Caco-2 (cell line): Measurements from ENCODE around the gene SIRT3. TPM values are rescaled to one million over a fixed set of nuclear protein-coding genes. Genes with fewer than 3 reads are reported as not detected.
"Not testable (repeated sequence)": the region's sequence is repeated elsewhere in the genome, so short reads cannot be mapped to it uniquely, and the experiment has no call there.

Source experiments
- BruUV-seq: library from RNA; stranded (reverse); fragments of 400-500 nt; replicated peaks from 2 replicates; lab custom pipeline; 2021; lab: Mats Ljungman, UMichigan
- CTCF ChIA-PET: fragments of 300-600 bp; sonication (Branson Sonifier 250); formaldehyde crosslinking; loops from one replicate; lab custom pipeline; 2022; ENCODE audit warnings: antibody characterized with exemption; lab: Charles Lee
- POLR2A ChIA-PET: fragments of 300-600 bp; sonication (Branson Sonifier 250); formaldehyde crosslinking; loops from one replicate; lab custom pipeline; 2022; ENCODE audit warnings: antibody characterized with exemption; lab: Charles Lee
- DNase-seq, 2 experiments: peaks; one replicate each; pipeline versions ENCODE4 v3.0.0 to v3.0.0-alpha.2; 2020 to 2022
- H3K27me3 ChIP-seq: replicated peaks from 2 replicates; pipeline ENCODE4 v1.6.0; 2011; ENCODE audit warnings: low read length; ENCODE audit not compliant: control insufficient read depth, insufficient read depth
- H3K36me3 ChIP-seq: 2 replicates; pipeline ENCODE4 v1.5.1; 2011; ENCODE audit warnings: low read length; ENCODE audit not compliant: control insufficient read depth, insufficient read depth
- H3K4me1 ChIP-seq: fragments of 250-450 bp; sonication (Bioruptor Pico); 2 replicates; pipeline ENCODE4 v1.5.1; 2020; ENCODE audit warnings: mild to moderate bottlenecking
- H3K4me3 ChIP-seq: 2 replicates; pipeline ENCODE4 v1.5.1; 2011; ENCODE audit warnings: low read depth, mild to moderate bottlenecking, control low read depth, low read length
- H3K9me3 ChIP-seq: fragments of 250-450 bp; sonication (Bioruptor Pico); 2 replicates; pipeline ENCODE4 v1.5.1; 2020; ENCODE audit warnings: mild to moderate bottlenecking, moderate library complexity
- H3K27ac Mint-ChIP-seq: one replicate; pipeline ENCODE4 v1.8.0; 2022; ENCODE audit warnings: mixed read lengths; ENCODE audit not compliant: unreplicated experiment
- H3K27me3 Mint-ChIP-seq: one replicate; pipeline ENCODE4 v1.8.0; 2022; ENCODE audit warnings: mixed read lengths; ENCODE audit not compliant: insufficient read depth, unreplicated experiment
- H3K36me3 Mint-ChIP-seq: one replicate; pipeline ENCODE4 v1.8.0; 2022; ENCODE audit warnings: mild to moderate bottlenecking, mixed read lengths; ENCODE audit not compliant: insufficient read depth, unreplicated experiment
- H3K4me1 Mint-ChIP-seq: one replicate; pipeline ENCODE4 v1.8.0; 2022; ENCODE audit warnings: low read depth, mixed read lengths; ENCODE audit not compliant: unreplicated experiment
- H3K4me3 Mint-ChIP-seq: one replicate; pipeline ENCODE4 v1.8.0; 2022; ENCODE audit warnings: mild to moderate bottlenecking, moderate library complexity, mixed read lengths; ENCODE audit not compliant: unreplicated experiment
- H3K9me3 Mint-ChIP-seq: one replicate; pipeline ENCODE4 v1.8.0; 2022; ENCODE audit warnings: mixed read lengths; ENCODE audit not compliant: unreplicated experiment
- intact Hi-C: fragments of 100-400 bp; cut with micrococcal nuclease; formaldehyde crosslinking; loops from one replicate; pipeline ENCODE4 v1.10.0; 2022; ENCODE audit not compliant: unreplicated experiment
- total RNA-seq: library from RNA; stranded (reverse); gene quantifications from 2 replicates; pipeline ENCODE4 v1.2.3, GENCODE V29; 2022
- TF ChIP-seq, protein P1 (sequence below), 2 experiments: fragments of 200-600 bp in 1 of 2; IDR thresholded peaks; 1 replicate in 1 of 2; 2 replicates in 1 of 2; pipeline versions ENCODE4 v1.5.1 to v1.8.0; 2011 to 2022; ENCODE audit warnings: antibody characterized with exemption in 1 of 2, control low read depth in 1 of 2, inconsistent platforms in 1 of 2, low read depth in 1 of 2, low read length in 1 of 2, mild to moderate bottlenecking in 1 of 2, moderate library complexity in 1 of 2; ENCODE audit not compliant: insufficient read depth in 1 of 2, severe bottlenecking in 1 of 2, unreplicated experiment in 1 of 2

SIRT3 gene
- total RNA-seq, 1 experiment from 2014 or later = 24.6 TPM

DNA sequence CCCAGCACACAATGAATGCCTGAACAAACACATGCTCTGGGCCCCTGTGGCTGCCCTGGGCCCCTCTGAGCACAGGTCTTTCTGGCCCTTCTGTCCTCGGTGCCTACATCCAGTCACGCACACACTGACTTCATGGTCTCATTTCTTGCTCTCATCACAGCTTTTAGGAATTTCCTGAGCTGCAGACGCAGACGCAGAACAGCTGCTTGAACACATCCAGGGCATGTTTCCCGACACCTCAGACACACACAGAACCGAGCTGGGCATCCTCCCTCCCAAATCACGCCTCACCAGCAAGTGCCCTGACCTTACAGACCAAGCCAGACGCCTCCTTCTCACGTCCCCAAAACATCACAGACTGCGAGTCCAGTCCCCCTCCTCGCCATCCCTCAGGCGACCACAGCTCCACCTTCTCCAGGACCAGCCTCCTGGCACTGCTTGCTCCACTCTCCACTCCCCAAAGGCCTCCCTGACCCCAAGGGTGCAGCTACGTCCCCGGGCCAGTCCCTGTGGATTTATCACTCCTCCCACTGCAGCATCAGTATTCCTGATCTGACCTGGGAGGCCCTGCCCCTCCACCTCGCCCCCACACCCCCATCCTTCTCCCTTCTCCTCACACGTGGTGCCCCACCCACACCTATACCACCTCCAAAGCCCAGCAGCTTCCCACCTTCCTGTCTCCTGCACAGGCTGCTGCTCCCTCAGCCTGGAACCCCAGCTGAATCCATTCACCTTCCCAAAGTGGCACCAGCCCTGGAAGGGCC, 12.9 kb downstream of the SIRT3 start:
- ChIA-PET CTCF (no interaction called here), POLR2A (no interaction called here)
- H3K27ac Mint-ChIP-seq = no peak overlapping the region
- Histone ChIP-seq H3K36me3 (no peaks in the 10 kb centered on the region), H3K9me3 (no peaks in the 10 kb centered on the region), H3K27me3 (no peaks in the 10 kb centered on the region), H3K4me3 (no peak overlapping the region), H3K4me1 (no peaks in the 10 kb centered on the region)
- BruUV-seq = no TSS peak
- H3K9me3 Mint-ChIP-seq = no peaks in the 10 kb centered on the region
- peaks cover 6% of the 10 kb centered on the region for H3K36me3 Mint-ChIP-seq
- no peak overlapping the region for H3K4me3 Mint-ChIP-seq
- H3K27me3 Mint-ChIP-seq = no peaks in the 10 kb centered on the region
- no peaks in the 10 kb centered on the region for H3K4me1 Mint-ChIP-seq
- no peak for DNase-seq
- intact Hi-C loops = no loop called here
- TF ChIP-seq, protein P1, sequence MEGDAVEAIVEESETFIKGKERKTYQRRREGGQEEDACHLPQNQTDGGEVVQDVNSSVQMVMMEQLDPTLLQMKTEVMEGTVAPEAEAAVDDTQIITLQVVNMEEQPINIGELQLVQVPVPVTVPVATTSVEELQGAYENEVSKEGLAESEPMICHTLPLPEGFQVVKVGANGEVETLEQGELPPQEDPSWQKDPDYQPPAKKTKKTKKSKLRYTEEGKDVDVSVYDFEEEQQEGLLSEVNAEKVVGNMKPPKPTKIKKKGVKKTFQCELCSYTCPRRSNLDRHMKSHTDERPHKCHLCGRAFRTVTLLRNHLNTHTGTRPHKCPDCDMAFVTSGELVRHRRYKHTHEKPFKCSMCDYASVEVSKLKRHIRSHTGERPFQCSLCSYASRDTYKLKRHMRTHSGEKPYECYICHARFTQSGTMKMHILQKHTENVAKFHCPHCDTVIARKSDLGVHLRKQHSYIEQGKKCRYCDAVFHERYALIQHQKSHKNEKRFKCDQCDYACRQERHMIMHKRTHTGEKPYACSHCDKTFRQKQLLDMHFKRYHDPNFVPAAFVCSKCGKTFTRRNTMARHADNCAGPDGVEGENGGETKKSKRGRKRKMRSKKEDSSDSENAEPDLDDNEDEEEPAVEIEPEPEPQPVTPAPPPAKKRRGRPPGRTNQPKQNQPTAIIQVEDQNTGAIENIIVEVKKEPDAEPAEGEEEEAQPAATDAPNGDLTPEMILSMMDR (IDR thresholded peaks at IDR 0.05; ENCODE audit: insufficient read depth in 1 of 2, low read depth in 1 of 2, low read length in 1 of 2, severe bottlenecking in 1 of 2, unreplicated experiment in 1 of 2) = no peak

DNA sequence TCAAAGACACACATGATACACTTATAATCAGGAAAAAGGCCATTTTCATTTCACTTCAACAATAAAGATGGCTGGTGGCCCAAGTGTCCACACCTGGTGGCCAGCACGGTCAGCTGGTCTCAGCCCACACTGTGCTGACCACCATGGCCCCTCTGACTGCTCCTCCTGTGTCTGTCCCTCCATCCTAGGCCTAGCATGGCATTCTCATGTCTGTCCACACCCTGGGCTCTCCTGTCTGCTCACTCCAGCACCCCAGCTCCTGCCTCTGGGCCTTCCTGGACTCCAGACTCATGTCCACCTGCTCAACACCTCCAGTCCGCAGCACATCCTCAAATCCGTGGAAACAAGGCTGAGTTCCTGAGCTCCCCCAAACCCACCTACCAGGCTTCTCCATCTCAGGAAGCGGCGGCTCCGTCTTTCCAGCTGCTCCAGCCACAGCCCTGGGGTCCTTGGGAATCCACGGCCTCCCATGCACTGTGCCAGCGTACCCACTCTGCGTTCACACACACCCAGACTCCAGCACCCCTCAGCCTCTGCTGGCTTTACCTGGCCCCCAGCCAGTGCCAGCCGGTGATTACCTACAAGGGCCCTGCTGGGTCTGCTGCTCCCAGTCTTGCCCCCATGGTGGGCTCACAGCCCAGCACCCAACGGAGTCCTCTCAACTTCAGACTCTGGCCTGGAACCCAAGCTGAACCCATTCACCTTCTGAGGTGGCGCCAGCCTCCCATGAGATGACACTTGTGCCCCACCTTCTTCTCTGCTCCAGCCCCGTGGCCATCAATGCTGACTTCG, 13.9 kb downstream of the SIRT3 start:
- no peaks in the 10 kb centered on the region for H3K36me3 ChIP-seq
- TF ChIP-seq, protein P1 (IDR thresholded peaks at IDR 0.05; ENCODE audit: insufficient read depth in 1 of 2, low read depth in 1 of 2, low read length in 1 of 2, severe bottlenecking in 1 of 2, unreplicated experiment in 1 of 2) = no peak
- no peak overlapping the region for H3K4me3 ChIP-seq
- Mint-ChIP-seq H3K27ac (no peak overlapping the region), H3K27me3 (no peaks in the 10 kb centered on the region), H3K9me3 (no peaks in the 10 kb centered on the region), H3K36me3 (peaks cover 6% of the 10 kb centered on the region), H3K4me1 (no peaks in the 10 kb centered on the region), H3K4me3 (no peak overlapping the region)
- H3K9me3 ChIP-seq = no peaks in the 10 kb centered on the region
- CTCF ChIA-PET = no interaction called here
- H3K4me1 ChIP-seq = peaks cover under 1% of the 10 kb centered on the region; the same call in 1 of the 2 replicates
- intact Hi-C loops = no loop called here
- no peaks in the 10 kb centered on the region for H3K27me3 ChIP-seq
- POLR2A ChIA-PET = no interaction called here
- no TSS peak for BruUV-seq
- DNase-seq = no peak

DNA sequence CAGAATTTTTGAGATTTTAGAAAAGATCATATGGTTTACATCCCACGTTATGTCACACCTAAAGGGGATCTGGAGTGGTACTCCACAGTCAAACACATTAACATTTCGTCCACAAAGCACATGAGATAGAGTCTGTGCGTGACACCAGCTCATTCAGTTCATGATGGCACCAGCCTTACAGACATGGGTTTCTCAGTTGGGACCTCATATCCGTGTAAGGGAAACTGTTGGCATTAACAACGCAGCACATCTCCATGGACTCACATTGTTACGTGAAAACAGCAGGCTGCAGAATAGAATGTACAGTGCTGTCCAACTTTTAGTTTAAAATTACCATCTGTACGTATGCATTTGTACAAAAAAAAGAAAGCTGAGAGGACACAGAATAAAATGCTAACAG, 14.6 kb downstream of the SIRT3 start:
- Histone ChIP-seq H3K27me3 (no peaks in the 10 kb centered on the region), H3K4me3 (no peak overlapping the region), H3K4me1 (peaks cover 7% of the 10 kb centered on the region), H3K36me3 (no peaks in the 10 kb centered on the region), H3K9me3 (no peaks in the 10 kb centered on the region)
- intact Hi-C loops = no loop called here
- H3K9me3 Mint-ChIP-seq = no peaks in the 10 kb centered on the region
- POLR2A ChIA-PET = no interaction called here
- no peaks in the 10 kb centered on the region for H3K27me3 Mint-ChIP-seq
- TF ChIP-seq, protein P1 (IDR thresholded peaks at IDR 0.05; ENCODE audit: insufficient read depth in 1 of 2, low read depth in 1 of 2, low read length in 1 of 2, severe bottlenecking in 1 of 2, unreplicated experiment in 1 of 2) = no peak
- DNase-seq = no peak
- H3K36me3 Mint-ChIP-seq = peaks cover 8% of the 10 kb centered on the region
- no peak overlapping the region for H3K27ac Mint-ChIP-seq
- BruUV-seq = no TSS peak
- CTCF ChIA-PET = no interaction called here
- no peaks in the 10 kb centered on the region for H3K4me1 Mint-ChIP-seq
- H3K4me3 Mint-ChIP-seq = no peak overlapping the region

DNA sequence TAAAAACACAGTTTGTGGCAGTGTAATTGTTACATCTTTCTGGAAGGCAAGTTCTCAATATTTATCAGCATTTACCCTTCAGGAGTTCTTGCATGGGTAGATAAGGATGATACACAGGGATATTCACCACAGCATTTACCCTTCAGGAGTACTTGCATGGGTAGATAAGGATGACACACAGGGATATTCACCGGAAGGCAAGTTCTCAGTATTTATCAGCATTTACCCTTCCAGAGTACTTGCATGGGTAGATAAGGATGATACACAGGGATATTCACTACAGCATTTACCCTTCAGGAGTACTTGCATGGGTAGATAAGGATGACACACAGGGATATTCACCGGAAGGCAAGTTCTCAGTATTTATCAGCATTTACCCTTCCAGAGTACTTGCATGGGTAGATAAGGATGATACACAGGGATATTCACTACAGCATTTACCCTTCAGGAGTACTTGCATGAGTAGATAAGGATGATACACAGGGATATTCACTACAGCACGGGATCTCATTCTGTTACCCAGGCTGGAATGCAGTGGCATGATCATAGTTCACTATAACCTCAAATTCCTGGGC, 15.4 kb downstream of the SIRT3 start:
- H3K27me3 Mint-ChIP-seq, BruUV-seq, H3K4me3 Mint-ChIP-seq, H3K9me3 ChIP-seq, H3K27me3 ChIP-seq, intact Hi-C loops, POLR2A ChIA-PET, DNase-seq, CTCF ChIA-PET, H3K9me3 Mint-ChIP-seq, H3K4me3 ChIP-seq, H3K27ac Mint-ChIP-seq, H3K4me1 Mint-ChIP-seq, H3K36me3 ChIP-seq: not testable (repeated sequence)
- peaks cover 16% of the 10 kb centered on the region for H3K36me3 Mint-ChIP-seq
- H3K4me1 ChIP-seq = peaks cover 15% of the 10 kb centered on the region
